HG02610 (cell line): ENCODE data around the gene GPATCH4.
"Not testable (repeated sequence)": the region's sequence is repeated elsewhere in the genome, so short reads cannot be mapped to it uniquely, and the experiment has no call there.

Experiments used
- ATAC-seq: cut with Tn5 transposase; IDR thresholded peaks from one replicate; pipeline ENCODE4 v1.9.1; 2021; ENCODE audit warnings: mild to moderate bottlenecking, moderate library complexity; ENCODE audit not compliant: unreplicated experiment

Gene GPATCH4

GRCh38 chr1:156601122-156601830, at the start of gene GPATCH4:
GPATCH4 (minus strand) TSS chr1:156601479.
- peak; percentile 53 for ATAC-seq

GRCh38 chr1:156648951-156649350, 47.7 kb upstream of the GPATCH4 start:
- no peak for ATAC-seq

GRCh38 chr1:156648496-156648895, 47.2 kb upstream of the GPATCH4 start:
- ATAC-seq = no peak

- no peak for ATAC-seq
Observed at GRCh38 chr1:156647351-156647750, 46.1 kb upstream of the GPATCH4 start.

GRCh38 chr1:156646738-156647211, 45.5 kb upstream of the GPATCH4 start:
- ATAC-seq = no peak

- no peak for ATAC-seq
Observed at GRCh38 chr1:156645666-156646065, 44.4 kb upstream of the GPATCH4 start.

- ATAC-seq = no peak
Observed at GRCh38 chr1:156645056-156645455, 43.8 kb upstream of the GPATCH4 start.

- ATAC-seq = no peak
Observed at GRCh38 chr1:156644640-156645039, 43.4 kb upstream of the GPATCH4 start.

GRCh38 chr1:156644146-156644545, 42.9 kb upstream of the GPATCH4 start:
- ATAC-seq = no peak

- ATAC-seq = peak; percentile 63
Observed at GRCh38 chr1:156643778-156644092, 42.5 kb upstream of the GPATCH4 start.

- no peak for ATAC-seq
Observed at GRCh38 chr1:156643049-156643777, 41.9 kb upstream of the GPATCH4 start.

GRCh38 chr1:156642265-156643048, 41.2 kb upstream of the GPATCH4 start:
- ATAC-seq = no peak

- no peak for ATAC-seq
Observed at GRCh38 chr1:156641761-156642264, 40.5 kb upstream of the GPATCH4 start, which contains the start of gene BCAN. BCAN (plus strand) TSS chr1:156642117; CDS start chr1:156646055, 3,938 bp downstream.

- no peak for ATAC-seq
Observed at GRCh38 chr1:156640842-156641706, 39.8 kb upstream of the GPATCH4 start.

GRCh38 chr1:156639601-156640101, 38.4 kb upstream of the GPATCH4 start:
- no peak for ATAC-seq

- ATAC-seq = no peak
Observed at GRCh38 chr1:156638189-156638985, 37.1 kb upstream of the GPATCH4 start.

GRCh38 chr1:156632355-156632754, 31.1 kb upstream of the GPATCH4 start:
- ATAC-seq = no peak

GRCh38 chr1:156631152-156631551, 29.9 kb upstream of the GPATCH4 start:
- not testable (repeated sequence) for ATAC-seq

- no peak for ATAC-seq
Observed at GRCh38 chr1:156629823-156630449, 28.7 kb upstream of the GPATCH4 start.
